HepG2 (cell line): ENCODE measurements around the gene RAPGEF2. TPM values are rescaled to one million over a fixed set of nuclear protein-coding genes. Genes with fewer than 3 reads are reported as not detected.

ENCODE experiments used
- ATAC-seq: fragments of 200-7000 bp; cut with Tn5 transposase; 3 replicates; pipeline ENCODE4 v1.9.1; 2020; ENCODE audit warnings: mild to moderate bottlenecking, moderate library complexity
- BruUV-seq: library from RNA; stranded (reverse); fragments of 400-500 nt; replicated peaks from 2 replicates; lab custom pipeline; 2021; lab: Mats Ljungman, UMichigan
- CTCF ChIA-PET: fragments of 300-600 bp; formaldehyde crosslinking; extraction: SDS; loops from one replicate; lab custom pipeline; 2021; ENCODE audit warnings: low total read pairs, inconsistent platforms, low intra/inter-chr PET ratio; lab: Yijun Ruan, JAX
- POLR2A ChIA-PET: fragments of 350-600 bp; sonication (Branson Sonifier 250); formaldehyde crosslinking; loops from one replicate; lab custom pipeline; 2020; ENCODE audit warnings: antibody characterized with exemption, inconsistent platforms; lab: Yijun Ruan, JAX
- DNase-seq: peaks from one replicate; pipeline ENCODE4 v3.0.0-alpha.2; 2015; ENCODE audit warnings: low spot score
- FAIRE-seq: peaks from 3 replicates; lab custom pipeline; 2011; peaks lifted over from hg19 to GRCh38; lab: Jason Lieb, UNC
- H2AFZ ChIP-seq: one replicate; pipeline ENCODE4 v1.6.1; 2011; ENCODE audit warnings: low read length, inconsistent platforms
- H3K27ac ChIP-seq: fragments of 300-600 bp; 3 replicates; pipeline ENCODE4 v1.8.0; 2011; ENCODE audit warnings: mixed run types, mild to moderate bottlenecking, mixed read lengths, low read length, inconsistent platforms; ENCODE audit not compliant: insufficient read depth; ENCODE audit errors: extremely low read length
- H3K27me3 ChIP-seq, 2 experiments: fragments of 200-600 bp in 1 of 2; 2 replicates in 1 of 2; 3 replicates in 1 of 2; pipeline versions ENCODE4 v1.6.0 to v1.8.0; 2011; ENCODE audit warnings: low read length in 2 of 2, mild to moderate bottlenecking in 2 of 2, moderate library complexity in 2 of 2, inconsistent platforms in 1 of 2; ENCODE audit not compliant: insufficient read depth in 2 of 2, control insufficient read depth in 1 of 2
- H3K36me3 ChIP-seq, 2 experiments: fragments of 200-600 bp in 1 of 2; replicated peaks in 1 of 2; 2 replicates in 1 of 2; 3 replicates in 1 of 2; pipeline versions ENCODE4 v1.5.1 to v1.8.0; 2011; ENCODE audit warnings: low read length in 2 of 2, inconsistent platforms in 1 of 2; ENCODE audit not compliant: insufficient read depth in 2 of 2, control insufficient read depth in 1 of 2
- H3K4me1 ChIP-seq: 2 replicates; pipeline ENCODE4 v1.5.1; 2012; ENCODE audit warnings: low read length, inconsistent platforms; ENCODE audit not compliant: insufficient read depth
- H3K4me2 ChIP-seq: 2 replicates; pipeline ENCODE4 v1.6.0; 2011; ENCODE audit warnings: low read depth, low read length, inconsistent platforms
- H3K4me3 ChIP-seq, 3 experiments: fragments of 200-600 bp in 1 of 3; sonication (generic), shearing (Covaris generic) in 1 of 3; replicated peaks in 1 of 3; 2 replicates each; pipeline ENCODE4 v1.5.1; 2011 to 2016; ENCODE audit warnings: low read length in 3 of 3, inconsistent platforms in 2 of 3, low read depth in 2 of 3, mild to moderate bottlenecking in 2 of 3, control low read depth in 1 of 3, mixed read lengths in 1 of 3; ENCODE audit not compliant: insufficient read depth in 1 of 3
- H3K79me2 ChIP-seq: one replicate; pipeline ENCODE4 v1.6.1; 2011; ENCODE audit warnings: low read length, inconsistent platforms; ENCODE audit not compliant: insufficient read depth
- H3K9ac ChIP-seq: 2 replicates; pipeline ENCODE4 v1.6.0; 2011; ENCODE audit warnings: mild to moderate bottlenecking, low read depth, low read length, inconsistent platforms; ENCODE audit not compliant: insufficient read depth
- H3K9me3 ChIP-seq: 2 replicates; pipeline ENCODE4 v1.5.1; 2012; ENCODE audit warnings: mild to moderate bottlenecking, low read length
- H4K20me1 ChIP-seq: 2 replicates; pipeline ENCODE4 v1.6.0; 2011; ENCODE audit warnings: inconsistent platforms, mild to moderate bottlenecking, low read length, moderate library complexity; ENCODE audit not compliant: insufficient read depth
- YY1 ChIP-seq: IDR thresholded peaks from 2 replicates; pipeline ENCODE4 v1.6.1; 2011; ENCODE audit warnings: low read length, low read depth, moderate library complexity, mild to moderate bottlenecking; ENCODE audit not compliant: insufficient read depth, insufficient replicate concordance
- ZBTB25 ChIP-seq: IDR thresholded peaks from 2 replicates; pipeline ENCODE4 v1.6.1; 2018; ENCODE audit warnings: missing genetic modification reagents
- ZFP82 ChIP-seq: sonication (generic); formaldehyde crosslinking; IDR thresholded peaks from 2 replicates; pipeline ENCODE4 v1.5.1; 2020; ENCODE audit warnings: mild to moderate bottlenecking, missing genetic modification reagents, borderline replicate concordance
- WGBS: methylation state at CpG from one replicate; pipeline ENCODE4 v1.1.6; 2017; ENCODE audit warnings: low lambda C conversion rate; 5-methylcytosine and 5-hydroxymethylcytosine counted together
- in situ Hi-C: cut with HindIII; loops from 2 replicates; pipeline ENCODE4 v1.10.0; 2017; ENCODE audit warnings: low pct_unique_long_range_greater_than_20kb; ENCODE audit not compliant: extremely low pct_ligation_motif_present
- intact Hi-C: fragments of 100-400 bp; cut with micrococcal nuclease; formaldehyde crosslinking; loops from one replicate; pipeline ENCODE4 v1.10.0; 2022; ENCODE audit not compliant: unreplicated experiment
- polyA plus RNA-seq, 8 experiments: library from polyadenylated mRNA; depleted of rRNA in 3 of 8; stranded (reverse) in 7 of 8; unstranded in 1 of 8; fragments of >200 nt; fragmentation: Illumina TruSeq in 4 of 8; extraction: Trizol in 4 of 8; gene quantifications; 2 replicates each; pipeline versions ENCODE4 v1.2.1 to v1.2.3, GENCODE V29; 2011 to 2016; ENCODE audit warnings: low read depth in 4 of 8, missing spikeins in 1 of 8, mixed read lengths in 1 of 8; ENCODE audit not compliant: insufficient read depth in 1 of 8
- total RNA-seq, 5 experiments: library from RNA; depleted of rRNA; stranded (reverse); fragments of >200 nt; fragmentation: Illumina TruSeq; extraction: Trizol; gene quantifications; 2 replicates each; pipeline ENCODE4 v1.2.3, GENCODE V29; 2016; ENCODE audit warnings: low read depth in 1 of 5
- TF ChIP-seq, protein P1 (sequence below): sonication (generic); formaldehyde crosslinking; IDR thresholded peaks from 2 replicates; pipeline ENCODE4 v1.4.0; 2020; ENCODE audit warnings: missing genetic modification reagents, mild to moderate bottlenecking, borderline replicate concordance
- TF ChIP-seq, protein P2 (sequence below): sonication (generic); IDR thresholded peaks from 2 replicates; pipeline ENCODE4 v1.6.1; 2016; ENCODE audit warnings: low read depth, borderline replicate concordance
- TF ChIP-seq, protein P3 (sequence below), 2 experiments: IDR thresholded peaks; 2 replicates each; pipeline ENCODE4 v1.6.1; 2011 to 2012; ENCODE audit warnings: low read length in 2 of 2, borderline replicate concordance in 1 of 2, low read depth in 1 of 2, mild to moderate bottlenecking in 1 of 2, moderate library complexity in 1 of 2
- TF ChIP-seq, protein P4 (sequence below): sonication (generic); formaldehyde crosslinking; IDR thresholded peaks from 2 replicates; pipeline ENCODE4 v1.4.0; 2020; ENCODE audit warnings: mild to moderate bottlenecking, low read depth, missing genetic modification reagents

The RAPGEF2 gene
- total and polyA plus RNA-seq, 2 of the 13 experiments (the other 11 are each of a cell fraction or from before 2014, with no cell fraction given), result 19.2 to 23.0 TPM

DNA sequence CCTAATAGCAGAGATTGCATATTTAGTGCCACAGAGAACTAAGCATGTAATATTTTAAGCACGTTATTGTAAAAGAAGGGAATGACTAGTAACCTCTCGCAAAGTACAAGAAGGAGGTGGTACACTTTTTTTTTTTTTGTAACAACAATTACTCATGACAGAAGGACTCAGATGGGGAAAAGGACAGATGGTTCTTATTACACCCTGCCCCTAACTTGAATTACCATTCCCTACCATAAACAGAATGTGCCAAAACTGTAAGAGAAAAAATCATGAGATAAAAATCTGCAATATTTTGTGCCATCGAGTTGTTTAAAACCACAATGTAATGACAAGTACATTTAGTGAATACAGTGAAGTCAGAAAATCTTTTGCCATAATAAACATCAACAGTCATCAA, 33.0 kb upstream of the RAPGEF2 start:
- H4K20me1 ChIP-seq, result no peaks in the 10 kb centered on the region
- no TSS peak for BruUV-seq
- CTCF ChIA-PET, result no interaction called here
- TF ChIP-seq, protein P1, sequence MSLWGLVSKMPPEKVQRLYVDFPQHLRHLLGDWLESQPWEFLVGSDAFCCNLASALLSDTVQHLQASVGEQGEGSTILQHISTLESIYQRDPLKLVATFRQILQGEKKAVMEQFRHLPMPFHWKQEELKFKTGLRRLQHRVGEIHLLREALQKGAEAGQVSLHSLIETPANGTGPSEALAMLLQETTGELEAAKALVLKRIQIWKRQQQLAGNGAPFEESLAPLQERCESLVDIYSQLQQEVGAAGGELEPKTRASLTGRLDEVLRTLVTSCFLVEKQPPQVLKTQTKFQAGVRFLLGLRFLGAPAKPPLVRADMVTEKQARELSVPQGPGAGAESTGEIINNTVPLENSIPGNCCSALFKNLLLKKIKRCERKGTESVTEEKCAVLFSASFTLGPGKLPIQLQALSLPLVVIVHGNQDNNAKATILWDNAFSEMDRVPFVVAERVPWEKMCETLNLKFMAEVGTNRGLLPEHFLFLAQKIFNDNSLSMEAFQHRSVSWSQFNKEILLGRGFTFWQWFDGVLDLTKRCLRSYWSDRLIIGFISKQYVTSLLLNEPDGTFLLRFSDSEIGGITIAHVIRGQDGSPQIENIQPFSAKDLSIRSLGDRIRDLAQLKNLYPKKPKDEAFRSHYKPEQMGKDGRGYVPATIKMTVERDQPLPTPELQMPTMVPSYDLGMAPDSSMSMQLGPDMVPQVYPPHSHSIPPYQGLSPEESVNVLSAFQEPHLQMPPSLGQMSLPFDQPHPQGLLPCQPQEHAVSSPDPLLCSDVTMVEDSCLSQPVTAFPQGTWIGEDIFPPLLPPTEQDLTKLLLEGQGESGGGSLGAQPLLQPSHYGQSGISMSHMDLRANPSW, result no peak
- TF ChIP-seq ZFP82 (CRISPR knock-in tag) (no peak), YY1 (no peak)
- TF ChIP-seq, protein P2, sequence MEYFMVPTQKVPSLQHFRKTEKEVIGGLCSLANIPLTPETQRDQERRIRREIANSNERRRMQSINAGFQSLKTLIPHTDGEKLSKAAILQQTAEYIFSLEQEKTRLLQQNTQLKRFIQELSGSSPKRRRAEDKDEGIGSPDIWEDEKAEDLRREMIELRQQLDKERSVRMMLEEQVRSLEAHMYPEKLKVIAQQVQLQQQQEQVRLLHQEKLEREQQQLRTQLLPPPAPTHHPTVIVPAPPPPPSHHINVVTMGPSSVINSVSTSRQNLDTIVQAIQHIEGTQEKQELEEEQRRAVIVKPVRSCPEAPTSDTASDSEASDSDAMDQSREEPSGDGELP, result no peak
- TF ChIP-seq, all 625 proteins: peak for 0
- H3K9me3 ChIP-seq, result no peaks in the 10 kb centered on the region
- no peak overlapping the region for H3K27ac ChIP-seq
- no peak for FAIRE-seq
- no peaks in the 10 kb centered on the region for H3K27me3 ChIP-seq
- no peak overlapping the region for H3K9ac ChIP-seq
- POLR2A ChIA-PET, result no interaction called here
- H3K4me1 ChIP-seq, result peaks cover 23% of the 10 kb centered on the region
- no peak overlapping the region for H2AFZ ChIP-seq
- intact Hi-C loops (no loop called here), in situ Hi-C loops (no loop called here)
- no peaks in the 10 kb centered on the region for H3K79me2 ChIP-seq
- no peak for ATAC-seq
- H3K4me3 ChIP-seq, result no peak overlapping the region
- no peak overlapping the region for H3K4me2 ChIP-seq
- WGBS, result 10% methylated on average over 3 of the region's 3 CpGs
- DNase-seq, result no peak
- H3K36me3 ChIP-seq, result no peaks in the 10 kb centered on the region

DNA sequence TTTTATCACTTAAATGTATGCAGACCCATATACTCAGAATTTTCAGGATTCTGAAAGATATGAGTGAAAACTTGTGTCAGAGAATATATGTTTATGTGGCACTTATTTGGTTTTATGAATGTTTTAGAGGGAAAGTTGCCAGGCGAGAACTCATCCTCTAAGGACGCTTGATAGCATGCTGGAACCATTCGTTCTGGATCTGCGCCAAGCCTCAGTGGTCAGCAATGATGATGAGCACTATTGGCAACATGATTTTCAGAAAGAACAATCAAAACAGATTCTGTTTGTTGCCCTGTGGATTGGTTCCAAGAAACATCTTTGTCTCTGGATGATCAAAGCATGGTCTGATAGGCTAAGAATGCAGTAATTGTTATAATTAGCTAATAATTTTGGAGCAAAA, 32.1 kb upstream of the RAPGEF2 start:
- POLR2A ChIA-PET, result no interaction called here
- intact Hi-C loops (no loop called here), in situ Hi-C loops (no loop called here)
- TF ChIP-seq, protein P3, sequence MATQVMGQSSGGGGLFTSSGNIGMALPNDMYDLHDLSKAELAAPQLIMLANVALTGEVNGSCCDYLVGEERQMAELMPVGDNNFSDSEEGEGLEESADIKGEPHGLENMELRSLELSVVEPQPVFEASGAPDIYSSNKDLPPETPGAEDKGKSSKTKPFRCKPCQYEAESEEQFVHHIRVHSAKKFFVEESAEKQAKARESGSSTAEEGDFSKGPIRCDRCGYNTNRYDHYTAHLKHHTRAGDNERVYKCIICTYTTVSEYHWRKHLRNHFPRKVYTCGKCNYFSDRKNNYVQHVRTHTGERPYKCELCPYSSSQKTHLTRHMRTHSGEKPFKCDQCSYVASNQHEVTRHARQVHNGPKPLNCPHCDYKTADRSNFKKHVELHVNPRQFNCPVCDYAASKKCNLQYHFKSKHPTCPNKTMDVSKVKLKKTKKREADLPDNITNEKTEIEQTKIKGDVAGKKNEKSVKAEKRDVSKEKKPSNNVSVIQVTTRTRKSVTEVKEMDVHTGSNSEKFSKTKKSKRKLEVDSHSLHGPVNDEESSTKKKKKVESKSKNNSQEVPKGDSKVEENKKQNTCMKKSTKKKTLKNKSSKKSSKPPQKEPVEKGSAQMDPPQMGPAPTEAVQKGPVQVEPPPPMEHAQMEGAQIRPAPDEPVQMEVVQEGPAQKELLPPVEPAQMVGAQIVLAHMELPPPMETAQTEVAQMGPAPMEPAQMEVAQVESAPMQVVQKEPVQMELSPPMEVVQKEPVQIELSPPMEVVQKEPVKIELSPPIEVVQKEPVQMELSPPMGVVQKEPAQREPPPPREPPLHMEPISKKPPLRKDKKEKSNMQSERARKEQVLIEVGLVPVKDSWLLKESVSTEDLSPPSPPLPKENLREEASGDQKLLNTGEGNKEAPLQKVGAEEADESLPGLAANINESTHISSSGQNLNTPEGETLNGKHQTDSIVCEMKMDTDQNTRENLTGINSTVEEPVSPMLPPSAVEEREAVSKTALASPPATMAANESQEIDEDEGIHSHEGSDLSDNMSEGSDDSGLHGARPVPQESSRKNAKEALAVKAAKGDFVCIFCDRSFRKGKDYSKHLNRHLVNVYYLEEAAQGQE (IDR thresholded peaks at IDR 0.05; ENCODE audit: borderline replicate concordance in 1 of 2, low read depth in 1 of 2, low read length in 2 of 2), result no peak
- TF ChIP-seq, protein P4, sequence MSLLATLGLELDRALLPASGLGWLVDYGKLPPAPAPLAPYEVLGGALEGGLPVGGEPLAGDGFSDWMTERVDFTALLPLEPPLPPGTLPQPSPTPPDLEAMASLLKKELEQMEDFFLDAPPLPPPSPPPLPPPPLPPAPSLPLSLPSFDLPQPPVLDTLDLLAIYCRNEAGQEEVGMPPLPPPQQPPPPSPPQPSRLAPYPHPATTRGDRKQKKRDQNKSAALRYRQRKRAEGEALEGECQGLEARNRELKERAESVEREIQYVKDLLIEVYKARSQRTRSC (CRISPR knock-in tag), result no peak
- TF ChIP-seq ZBTB25, result no peak

More for the DNA sequence above, 32.1 kb upstream of the RAPGEF2 start:
- ATAC-seq, result no peak
- peaks cover 23% of the 10 kb centered on the region for H3K4me1 ChIP-seq
- CTCF ChIA-PET, result no interaction called here
- BruUV-seq, result no TSS peak
- H3K9ac ChIP-seq, result no peak overlapping the region
- H3K27ac ChIP-seq, result no peak overlapping the region
- no peak for FAIRE-seq
- H3K9me3 ChIP-seq, result no peaks in the 10 kb centered on the region
- H3K27me3 ChIP-seq, result no peaks in the 10 kb centered on the region
- 62% methylated on average over 4 of the region's 4 CpGs for WGBS
- no peak for DNase-seq
- no peaks in the 10 kb centered on the region for H3K79me2 ChIP-seq
- H3K4me2 ChIP-seq, result no peak overlapping the region
- no peak overlapping the region for H3K4me3 ChIP-seq
- no peaks in the 10 kb centered on the region for H4K20me1 ChIP-seq
- H3K36me3 ChIP-seq, result no peaks in the 10 kb centered on the region
- no peak overlapping the region for H2AFZ ChIP-seq
